ENCODE results near the gene PRRT4.

PRRT4 gene

GRCh38 chr7:128309124-128309523, 52.4 kb downstream of the PRRT4 start:
- no peak for ATAC-seq
- TF ChIP-seq, protein P1, sequence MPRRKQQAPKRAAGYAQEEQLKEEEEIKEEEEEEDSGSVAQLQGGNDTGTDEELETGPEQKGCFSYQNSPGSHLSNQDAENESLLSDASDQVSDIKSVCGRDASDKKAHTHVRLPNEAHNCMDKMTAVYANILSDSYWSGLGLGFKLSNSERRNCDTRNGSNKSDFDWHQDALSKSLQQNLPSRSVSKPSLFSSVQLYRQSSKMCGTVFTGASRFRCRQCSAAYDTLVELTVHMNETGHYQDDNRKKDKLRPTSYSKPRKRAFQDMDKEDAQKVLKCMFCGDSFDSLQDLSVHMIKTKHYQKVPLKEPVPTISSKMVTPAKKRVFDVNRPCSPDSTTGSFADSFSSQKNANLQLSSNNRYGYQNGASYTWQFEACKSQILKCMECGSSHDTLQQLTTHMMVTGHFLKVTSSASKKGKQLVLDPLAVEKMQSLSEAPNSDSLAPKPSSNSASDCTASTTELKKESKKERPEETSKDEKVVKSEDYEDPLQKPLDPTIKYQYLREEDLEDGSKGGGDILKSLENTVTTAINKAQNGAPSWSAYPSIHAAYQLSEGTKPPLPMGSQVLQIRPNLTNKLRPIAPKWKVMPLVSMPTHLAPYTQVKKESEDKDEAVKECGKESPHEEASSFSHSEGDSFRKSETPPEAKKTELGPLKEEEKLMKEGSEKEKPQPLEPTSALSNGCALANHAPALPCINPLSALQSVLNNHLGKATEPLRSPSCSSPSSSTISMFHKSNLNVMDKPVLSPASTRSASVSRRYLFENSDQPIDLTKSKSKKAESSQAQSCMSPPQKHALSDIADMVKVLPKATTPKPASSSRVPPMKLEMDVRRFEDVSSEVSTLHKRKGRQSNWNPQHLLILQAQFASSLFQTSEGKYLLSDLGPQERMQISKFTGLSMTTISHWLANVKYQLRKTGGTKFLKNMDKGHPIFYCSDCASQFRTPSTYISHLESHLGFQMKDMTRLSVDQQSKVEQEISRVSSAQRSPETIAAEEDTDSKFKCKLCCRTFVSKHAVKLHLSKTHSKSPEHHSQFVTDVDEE (CRISPR knock-in tag; IDR thresholded peaks at IDR 0.05), result no peak
- no peak for TF ChIP-seq ARNTL (CRISPR knock-in tag; IDR thresholded peaks at IDR 0.05; ENCODE audit: borderline replicate concordance, low read depth)
- no peak for TF ChIP-seq SNAI2 (CRISPR knock-in tag; IDR thresholded peaks at IDR 0.05)
- no peak for TF ChIP-seq CREB5 (CRISPR knock-in tag; IDR thresholded peaks at IDR 0.05; ENCODE audit: low read depth)
- TF ChIP-seq, protein P2, sequence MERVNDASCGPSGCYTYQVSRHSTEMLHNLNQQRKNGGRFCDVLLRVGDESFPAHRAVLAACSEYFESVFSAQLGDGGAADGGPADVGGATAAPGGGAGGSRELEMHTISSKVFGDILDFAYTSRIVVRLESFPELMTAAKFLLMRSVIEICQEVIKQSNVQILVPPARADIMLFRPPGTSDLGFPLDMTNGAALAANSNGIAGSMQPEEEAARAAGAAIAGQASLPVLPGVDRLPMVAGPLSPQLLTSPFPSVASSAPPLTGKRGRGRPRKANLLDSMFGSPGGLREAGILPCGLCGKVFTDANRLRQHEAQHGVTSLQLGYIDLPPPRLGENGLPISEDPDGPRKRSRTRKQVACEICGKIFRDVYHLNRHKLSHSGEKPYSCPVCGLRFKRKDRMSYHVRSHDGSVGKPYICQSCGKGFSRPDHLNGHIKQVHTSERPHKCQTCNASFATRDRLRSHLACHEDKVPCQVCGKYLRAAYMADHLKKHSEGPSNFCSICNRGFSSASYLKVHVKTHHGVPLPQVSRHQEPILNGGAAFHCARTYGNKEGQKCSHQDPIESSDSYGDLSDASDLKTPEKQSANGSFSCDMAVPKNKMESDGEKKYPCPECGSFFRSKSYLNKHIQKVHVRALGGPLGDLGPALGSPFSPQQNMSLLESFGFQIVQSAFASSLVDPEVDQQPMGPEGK (CRISPR knock-in tag; IDR thresholded peaks at IDR 0.05; ENCODE audit: borderline replicate concordance), result no peak
- TF ChIP-seq POU6F1 (CRISPR knock-in tag; IDR thresholded peaks at IDR 0.05; ENCODE audit: borderline replicate concordance, low read depth), result no peak
- TF ChIP-seq CSRNP3 (CRISPR knock-in tag; IDR thresholded peaks at IDR 0.05), result no peak
- no peak for TF ChIP-seq ZNF565 (CRISPR knock-in tag; conservative IDR thresholded peaks at IDR 0.05; ENCODE audit: low read depth)
- no peak for TF ChIP-seq PPARA (CRISPR knock-in tag; IDR thresholded peaks at IDR 0.05; ENCODE audit: borderline replicate concordance)
- no peak for TF ChIP-seq ISL1 (CRISPR knock-in tag; IDR thresholded peaks at IDR 0.05)
- no peak for TF ChIP-seq GLIS3 (CRISPR knock-in tag; IDR thresholded peaks at IDR 0.05)
- no peak for TF ChIP-seq OSR1 (CRISPR knock-in tag; IDR thresholded peaks at IDR 0.05)
- TF ChIP-seq BACH2 (CRISPR knock-in tag; IDR thresholded peaks at IDR 0.05; ENCODE audit: borderline replicate concordance), result no peak
- TF ChIP-seq RARB (CRISPR knock-in tag; IDR thresholded peaks at IDR 0.05), result no peak
- TF ChIP-seq CSDC2 (CRISPR knock-in tag; IDR thresholded peaks at IDR 0.05), result no peak
- TF ChIP-seq ESRRG (CRISPR knock-in tag; IDR thresholded peaks at IDR 0.05), result no peak
- TF ChIP-seq ZNF70 (CRISPR knock-in tag; IDR thresholded peaks at IDR 0.05), result no peak
- no peak for TF ChIP-seq TCF4 (CRISPR knock-in tag; IDR thresholded peaks at IDR 0.05; ENCODE audit: borderline replicate concordance)
- TF ChIP-seq ZNF8 (CRISPR knock-in tag; IDR thresholded peaks at IDR 0.05), result no peak
- no peak for TF ChIP-seq TOX (CRISPR knock-in tag; IDR thresholded peaks at IDR 0.05; ENCODE audit: borderline replicate concordance)

DNA sequence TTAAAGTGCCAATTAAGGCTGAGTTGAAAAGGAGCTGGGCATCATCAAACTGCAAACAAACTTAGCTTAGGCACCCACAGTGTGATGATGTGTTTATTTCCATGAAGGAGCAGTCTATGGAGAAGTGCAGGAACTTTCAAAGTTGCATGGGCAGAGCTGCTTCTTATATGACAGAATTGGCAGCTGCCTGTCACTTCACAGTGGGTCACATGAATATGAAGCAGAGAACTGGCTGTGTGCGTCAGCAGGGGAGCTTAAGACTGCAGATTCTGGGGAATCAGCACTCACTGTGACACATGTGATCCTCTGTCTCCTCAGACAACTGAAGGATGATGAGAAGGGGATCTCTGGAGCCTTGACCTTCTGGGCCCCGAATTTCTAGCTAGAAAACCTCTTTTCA, 54.4 kb downstream of the PRRT4 start:
- no peak for ATAC-seq

GRCh38 chr7:128304212-128304611, 57.3 kb downstream of the PRRT4 start:
- TF ChIP-seq RARB (CRISPR knock-in tag; IDR thresholded peaks at IDR 0.05), result no peak
- TF ChIP-seq ZNF565 (CRISPR knock-in tag; conservative IDR thresholded peaks at IDR 0.05; ENCODE audit: low read depth), result no peak
- no peak for TF ChIP-seq PPARA (CRISPR knock-in tag; IDR thresholded peaks at IDR 0.05; ENCODE audit: borderline replicate concordance)
- no peak for ATAC-seq

More for the DNA sequence above, 54.4 kb downstream of the PRRT4 start:
- TF ChIP-seq ZNF8 (CRISPR knock-in tag; IDR thresholded peaks at IDR 0.05), result no peak

DNA sequence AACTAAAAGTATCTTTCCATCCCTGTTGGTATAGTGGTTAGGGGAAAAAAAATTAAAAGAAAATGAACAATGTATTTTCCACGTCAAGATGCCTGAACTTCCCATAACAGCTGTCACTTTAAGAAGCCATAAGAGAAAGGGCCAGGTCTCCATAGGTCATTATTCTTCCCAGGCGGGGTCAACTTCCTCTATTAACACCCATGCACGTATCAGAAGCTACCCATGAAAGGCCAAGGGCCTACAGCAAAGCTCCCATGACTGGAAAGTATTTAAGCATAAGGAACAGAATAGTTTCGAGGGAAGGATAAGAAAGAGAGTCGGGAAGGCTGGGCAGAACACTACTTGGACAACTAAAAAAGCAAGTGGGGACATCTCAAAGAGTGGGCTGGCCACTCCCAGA, 57.8 kb downstream of the PRRT4 start:
- no peak for ATAC-seq
- TF ChIP-seq, protein P2 (CRISPR knock-in tag; IDR thresholded peaks at IDR 0.05; ENCODE audit: borderline replicate concordance), result no peak
- TF ChIP-seq, protein P1 (CRISPR knock-in tag; IDR thresholded peaks at IDR 0.05), result no peak
- TF ChIP-seq ISL1 (CRISPR knock-in tag; IDR thresholded peaks at IDR 0.05) (no peak), TOX (CRISPR knock-in tag; IDR thresholded peaks at IDR 0.05; ENCODE audit: borderline replicate concordance) (no peak), ZNF565 (CRISPR knock-in tag; conservative IDR thresholded peaks at IDR 0.05; ENCODE audit: low read depth) (no peak), PPARA (CRISPR knock-in tag; IDR thresholded peaks at IDR 0.05; ENCODE audit: borderline replicate concordance) (no peak), OSR1 (CRISPR knock-in tag; IDR thresholded peaks at IDR 0.05) (no peak), ZFP3 (CRISPR knock-in tag; IDR thresholded peaks at IDR 0.05) (no peak)

Measured in SK-N-SH treated with all-trans-retinoic acid at 6 μM for 48 hours (cell line).